Heart right ventricle (tissue), 16 donors: Measurements from ENCODE around the gene KIF24. TPM values are rescaled to one million over a fixed set of nuclear protein-coding genes. Genes with fewer than 3 reads are reported as not detected.

ENCODE experiments used
- ATAC-seq, 8 donors: fragments of 200-7000 bp; cut with Tn5 transposase; one replicate each; pipeline ENCODE4 v1.9.1; 2020; ENCODE audit warnings: mild to moderate bottlenecking in 8 of 8, moderate library complexity in 8 of 8, moderate number of reproducible peaks in 1 of 8
- DNase-seq, 2 donors: peaks; one replicate each; pipeline ENCODE4 v3.0.0-alpha.2; 2020
- H3K27ac ChIP-seq, 10 donors: fragments of 200-600 bp; sonication (generic) in 2 of 10; one replicate each; pipeline versions ENCODE4 v1.5.0 to v1.8.0; 2020 to 2022; ENCODE audit warnings: mild to moderate bottlenecking in 3 of 10
- H3K27me3 ChIP-seq, 7 donors: fragments of 200-600 bp; one replicate each; pipeline ENCODE4 v1.8.0; 2021 to 2022; ENCODE audit warnings: mild to moderate bottlenecking in 2 of 7
- H3K36me3 ChIP-seq, 9 donors: fragments of 200-600 bp; sonication (generic) in 1 of 9; one replicate each; pipeline versions ENCODE4 v1.5.0 to v1.8.0; 2020 to 2022; ENCODE audit warnings: mild to moderate bottlenecking in 2 of 9
- H3K4me1 ChIP-seq, 9 donors: fragments of 200-600 bp; sonication (generic) in 1 of 9; one replicate each; pipeline versions ENCODE4 v1.5.0 to v1.8.0; 2020 to 2022; ENCODE audit warnings: mild to moderate bottlenecking in 4 of 9
- H3K4me3 ChIP-seq, 10 donors: fragments of 200-600 bp; sonication (generic) in 2 of 10; one replicate each; pipeline versions ENCODE4 v1.5.0 to v1.8.0; 2020 to 2022; ENCODE audit warnings: mild to moderate bottlenecking in 7 of 10, moderate library complexity in 2 of 10
- H3K9me3 ChIP-seq, 11 donors: fragments of 200-600 bp in 10 of 11; sonication (generic) in 2 of 11; one replicate each; pipeline versions ENCODE4 v1.5.0 to v1.8.0; 2013 to 2022; ENCODE audit warnings: mild to moderate bottlenecking in 2 of 11, control low read depth in 1 of 11, moderate library complexity in 1 of 11
- WGBS, 2 donors: extraction: QIAGEN DNeasy Blood & Tissue Kit; methylation state at CpG; one replicate each; pipeline ENCODE4 v1.1.7; 2013; ENCODE audit warnings: inconsistent platforms in 1 of 2; 5-methylcytosine and 5-hydroxymethylcytosine counted together
- intact Hi-C, 10 donors: fragments of 100-400 bp; cut with DNase I; formaldehyde crosslinking; loops; one replicate each; pipeline versions ENCODE4 v1.11.1 to v1.14.2; 2022
- polyA plus RNA-seq, 2 donors: library from polyadenylated mRNA; stranded (reverse); fragments of 200-250 nt; gene quantifications; one replicate each; pipeline ENCODE4 v1.2.3, GENCODE V29; 2013
- total RNA-seq, 10 donors: library from RNA; stranded (reverse); fragmentation: NEBNext Ultra II Directional in 3 of 10; extraction: Animal tissue kit (Norgen Biotek cat#: 25700) in 3 of 10; gene quantifications; one replicate each; pipeline versions ENCODE4 v1.2.1 to v1.2.4, GENCODE V29; 2021 to 2023
- TF ChIP-seq, protein P1 (sequence below), 9 donors: fragments of 200-600 bp; sonication (generic) in 2 of 9; IDR thresholded peaks; one replicate each; pipeline versions ENCODE4 v1.5.0 to v1.8.0; 2021 to 2022; ENCODE audit warnings: antibody characterized with exemption in 9 of 9, mild to moderate bottlenecking in 5 of 9, moderate library complexity in 1 of 9
- donor health status: Arrhythmogenic right ventricular cardiomyopathy.
- donor health status: ischemic (EF 13 %, LVEDD 7.1; RV severe dilation, severe dysfunction).
- donor health status: healthy with polysubstance abuse.
- donor health status: DM: no; HTN: yes; CAD: no.
- donor health status: DM: no; HTN: no; CAD: no.
- donor health status: ischemic (EF 25% LVEDD 6.9; RV normal size, moderate dysfunction).
- donor health status: ischemic (EF 25% LVEDD 5.7; RV mildly dilated, moderate dysfunction).
- donor health status: healthy.
- donor health status: DM: yes; HTN: yes; CAD: no.
- donor health status: Ischemic cardiomyopathy.
- donor health status: ischemic (EF 35%, LVEDD 5.7; RV mildly dilated, moderate dysfunction).
- donor health status: nonischemic (EF 11% LVEDD 7.7; RV severe dilation, severe dysfunction).
- donor health status: DM: yes; HTN: yes; CAD: no.
- donor health status: PGD.
- donor health status: ischemic (EF 29% LVEDD 5.4; RV normal size, mild dysfunction).
- donor health status: nonischemic (EF 23%, LVEDD 6.1; RV moderate dilation, normal function).

The KIF24 gene
- total and polyA plus RNA-seq, 12 donors, result 0.25 to 1.2 (median 0.43) TPM

GRCh38 chr9:34376596-34377403 is 47.7 kb upstream of the KIF24 start, which contains the start of gene MYORG:
Gene MYORG (minus strand): TSS chr9:34376898. CDS start chr9:34372943, 3,955 bp downstream.
- TF ChIP-seq, protein P1, sequence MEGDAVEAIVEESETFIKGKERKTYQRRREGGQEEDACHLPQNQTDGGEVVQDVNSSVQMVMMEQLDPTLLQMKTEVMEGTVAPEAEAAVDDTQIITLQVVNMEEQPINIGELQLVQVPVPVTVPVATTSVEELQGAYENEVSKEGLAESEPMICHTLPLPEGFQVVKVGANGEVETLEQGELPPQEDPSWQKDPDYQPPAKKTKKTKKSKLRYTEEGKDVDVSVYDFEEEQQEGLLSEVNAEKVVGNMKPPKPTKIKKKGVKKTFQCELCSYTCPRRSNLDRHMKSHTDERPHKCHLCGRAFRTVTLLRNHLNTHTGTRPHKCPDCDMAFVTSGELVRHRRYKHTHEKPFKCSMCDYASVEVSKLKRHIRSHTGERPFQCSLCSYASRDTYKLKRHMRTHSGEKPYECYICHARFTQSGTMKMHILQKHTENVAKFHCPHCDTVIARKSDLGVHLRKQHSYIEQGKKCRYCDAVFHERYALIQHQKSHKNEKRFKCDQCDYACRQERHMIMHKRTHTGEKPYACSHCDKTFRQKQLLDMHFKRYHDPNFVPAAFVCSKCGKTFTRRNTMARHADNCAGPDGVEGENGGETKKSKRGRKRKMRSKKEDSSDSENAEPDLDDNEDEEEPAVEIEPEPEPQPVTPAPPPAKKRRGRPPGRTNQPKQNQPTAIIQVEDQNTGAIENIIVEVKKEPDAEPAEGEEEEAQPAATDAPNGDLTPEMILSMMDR (IDR thresholded peaks at IDR 0.05), result no peak
- 1% methylated on average over 53 to 54 of the region's 54 CpGs for WGBS, 2 donors
- peaks cover 6 to 53% (median 39%) of the 10 kb centered on the region in 9 donors for H3K4me1 ChIP-seq
- intact Hi-C loops, result loop anchor here in 6 of 10 donors (1.0 to 10.0 kb wide), 5 partner anchors 44 to 249 kb away; partner anchors contain the start of genes DCAF12 (in 1 of the 6), KIF24 (in 1 of the 6) and NUDT2 (in 1 of the 6)
- peak; percentile 92 to 94 for DNase-seq
- peaks cover 0 to 9% (median 0%) of the 10 kb centered on the region in 9 donors for H3K36me3 ChIP-seq
- peak within 1 kb of the TSS; percentile 35 to 88 (median 75) for H3K27ac ChIP-seq
- H3K4me3 ChIP-seq, result peak within 1 kb of the TSS; percentile 55 to 92 (median 80)
- peak; percentile 77 to 89 (median 84) for ATAC-seq
- H3K27me3 ChIP-seq, result peaks cover 0 to 7% (median 0%) of the 10 kb centered on the region in 7 donors
- peaks cover 0 to 3% (median 0%) of the 10 kb centered on the region in 11 donors for H3K9me3 ChIP-seq

DNA sequence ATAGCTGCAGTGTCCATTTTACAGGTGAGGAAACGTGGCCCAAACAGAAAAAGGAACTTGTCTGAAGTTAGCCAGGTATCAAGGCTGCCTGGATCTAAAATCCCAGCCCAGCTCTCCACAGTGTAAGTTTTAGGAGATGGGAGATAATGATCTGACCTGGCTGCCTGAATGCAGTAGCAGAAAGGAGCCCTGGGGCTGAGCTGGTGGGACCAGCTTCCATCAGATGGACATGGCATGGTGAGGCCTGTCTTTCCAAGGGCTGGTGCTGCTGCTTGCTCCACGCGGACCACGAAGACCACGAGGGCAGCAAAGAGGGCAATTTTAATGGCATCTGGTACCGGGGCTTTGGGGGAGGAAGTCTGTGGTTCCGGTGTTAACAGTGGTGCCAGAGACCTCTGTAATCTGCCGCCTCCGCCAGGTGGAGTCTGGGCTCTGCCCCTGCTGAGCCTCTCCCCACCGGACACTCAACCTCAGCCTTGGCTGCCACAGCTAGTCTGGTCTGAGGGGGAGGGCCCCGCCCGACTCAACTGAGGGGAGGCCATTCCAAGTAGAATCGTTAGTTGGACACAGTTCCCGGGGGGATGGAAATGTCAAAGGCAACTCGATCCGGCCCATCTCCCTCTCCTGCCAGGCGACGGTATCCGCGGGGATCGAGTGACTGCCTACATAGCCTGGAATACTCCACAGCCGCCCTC is 47.0 kb upstream of the KIF24 start:
- ATAC-seq (peak; percentile 16 to 57 (median 38)), DNase-seq (peak; percentile 55 to 57)
- H3K9me3 ChIP-seq, result peaks cover 0 to 7% (median 0%) of the 10 kb centered on the region in 11 donors
- peaks cover 0 to 17% (median 5%) of the 10 kb centered on the region in 9 donors for H3K36me3 ChIP-seq
- TF ChIP-seq, protein P1 (IDR thresholded peaks at IDR 0.05), result peak in 5 of 9 donors; percentile 8 to 41 (median 35)
- peaks cover 0 to 6% (median 0%) of the 10 kb centered on the region in 7 donors for H3K27me3 ChIP-seq
- peaks cover 6 to 49% (median 36%) of the 10 kb centered on the region in 9 donors for H3K4me1 ChIP-seq
- 14% methylated on average over 22 of the region's 22 CpGs for WGBS, 2 donors
- peak overlapping the region; percentile 24 to 88 (median 75) for H3K27ac ChIP-seq
- peak overlapping the region; percentile 55 to 92 (median 80) for H3K4me3 ChIP-seq
- intact Hi-C loops, result loop anchor here in 6 of 10 donors (5.0 to 10.0 kb wide), 4 partner anchors 44 to 249 kb away; partner anchors contain the start of gene DCAF12 (in 1 of the 6)

- no peak overlapping the region for H3K4me3 ChIP-seq
- peaks cover 0 to 7% (median 0%) of the 10 kb centered on the region in 11 donors for H3K9me3 ChIP-seq
- H3K27me3 ChIP-seq, result peaks cover 0 to 7% (median 0%) of the 10 kb centered on the region in 7 donors
- ATAC-seq, result no peak
- peak overlapping the region in 2 of 10 donors; percentile 75 to 81 for H3K27ac ChIP-seq
- no peak for DNase-seq
- TF ChIP-seq, protein P1 (IDR thresholded peaks at IDR 0.05), result no peak
- intact Hi-C loops, result loop anchor here in 6 of 10 donors (5.0 to 10.0 kb wide), 4 partner anchors 43 to 248 kb away; partner anchors contain the start of gene DCAF12 (in 1 of the 6)
- H3K36me3 ChIP-seq, result peaks cover 0 to 24% (median 5%) of the 10 kb centered on the region in 9 donors
- peaks cover 6 to 44% (median 26%) of the 10 kb centered on the region in 9 donors for H3K4me1 ChIP-seq
- WGBS, 2 donors, result 70 to 73% methylated on average over 5 of the region's 5 CpGs
Measured at GRCh38 chr9:34374905-34375552, 46.0 kb upstream of the KIF24 start.
